GM12872 (cell line): ENCODE data around the gene USP54.

ENCODE experiments used
- CTCF ChIP-seq: IDR thresholded peaks from 3 replicates; pipeline ENCODE4 v1.5.1; 2011; ENCODE audit warnings: low read depth, mild to moderate bottlenecking, low read length, moderate library complexity; ENCODE audit not compliant: insufficient read depth

The USP54 gene

DNA sequence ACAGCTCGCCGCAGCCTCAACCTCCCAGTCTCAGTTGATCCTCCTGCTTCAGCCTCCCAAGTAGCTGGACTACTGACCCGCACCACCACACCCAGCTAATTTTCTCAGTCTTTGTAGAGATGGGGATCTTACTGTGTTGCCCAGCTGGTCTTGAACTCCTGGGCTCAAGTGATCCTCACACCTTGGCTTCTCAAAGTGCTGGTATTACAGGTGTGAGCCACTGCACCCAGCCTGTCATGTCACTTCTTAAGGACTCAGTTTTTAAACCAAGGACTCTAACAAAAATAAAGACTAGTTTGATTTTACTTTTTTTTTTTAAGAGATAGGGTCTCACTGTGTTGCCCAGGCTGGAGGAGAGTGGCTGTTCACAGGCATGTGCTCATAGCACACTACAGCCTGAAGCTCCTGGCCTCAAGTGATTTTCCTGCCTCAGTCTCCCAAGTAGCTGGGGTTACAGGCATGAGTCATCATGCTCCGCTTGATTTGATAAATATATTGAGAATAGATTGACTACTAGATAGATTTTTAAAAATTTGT is 78.9 kb downstream of the USP54 start:
- TF ChIP-seq CTCF, result no peak

DNA sequence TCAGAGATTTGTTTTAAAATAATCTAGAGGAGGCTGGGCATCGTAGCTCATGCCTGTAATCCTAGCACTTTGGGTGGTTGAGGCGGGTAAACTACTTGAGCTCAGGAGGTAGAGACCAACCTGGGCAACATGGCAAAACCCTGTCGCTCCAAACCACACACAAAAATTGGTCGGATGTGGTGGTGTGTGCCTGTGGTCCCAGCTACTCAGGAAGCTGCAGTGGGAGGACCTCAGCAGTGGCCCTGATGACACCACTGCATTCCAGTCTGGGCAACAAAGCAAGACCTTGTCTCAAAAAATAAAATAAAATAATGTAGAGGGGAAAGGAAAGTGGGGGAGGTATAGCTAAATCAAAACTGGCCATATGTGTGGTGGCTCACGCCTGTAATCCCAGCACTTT is 81.4 kb downstream of the USP54 start:
- TF ChIP-seq CTCF, result no peak

DNA sequence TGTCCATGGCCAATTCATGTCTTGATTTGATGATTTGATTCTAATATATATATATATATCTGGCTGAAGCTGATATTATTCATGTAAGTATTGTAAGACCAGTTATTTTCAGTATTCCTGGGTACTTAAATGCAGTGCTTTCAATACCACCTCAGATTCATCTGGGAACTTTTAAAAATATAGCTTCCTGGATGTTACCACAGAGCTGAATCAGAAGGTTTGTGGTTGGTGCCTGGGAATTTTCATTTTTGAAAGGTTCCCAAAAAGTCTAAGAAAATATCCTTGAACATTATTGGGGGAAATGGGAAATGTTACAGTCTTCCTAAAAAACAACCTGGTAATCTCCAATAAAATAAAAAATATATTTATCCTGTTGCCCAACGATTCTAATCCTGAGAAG is 84.7 kb downstream of the USP54 start:
- no peak for TF ChIP-seq CTCF

DNA sequence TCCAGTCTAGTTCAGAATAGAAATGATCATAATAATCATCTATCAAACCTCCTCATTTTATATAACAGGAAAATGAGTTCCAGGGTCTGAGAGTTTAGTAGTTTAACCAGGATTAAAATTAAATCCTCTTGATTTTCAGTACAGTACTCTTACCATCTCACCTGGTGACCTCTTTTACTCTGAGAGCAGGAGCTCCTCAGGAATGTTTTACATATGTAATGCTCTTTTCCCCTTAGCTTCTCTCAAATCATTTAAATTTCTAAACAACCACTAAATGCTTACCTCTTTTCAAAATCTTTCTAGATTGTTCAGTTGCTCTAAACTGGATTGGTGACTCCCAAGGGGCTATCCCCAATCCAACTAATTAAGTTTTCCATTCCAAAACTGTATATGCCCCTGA is 85.1 kb downstream of the USP54 start:
- TF ChIP-seq CTCF, result no peak

DNA sequence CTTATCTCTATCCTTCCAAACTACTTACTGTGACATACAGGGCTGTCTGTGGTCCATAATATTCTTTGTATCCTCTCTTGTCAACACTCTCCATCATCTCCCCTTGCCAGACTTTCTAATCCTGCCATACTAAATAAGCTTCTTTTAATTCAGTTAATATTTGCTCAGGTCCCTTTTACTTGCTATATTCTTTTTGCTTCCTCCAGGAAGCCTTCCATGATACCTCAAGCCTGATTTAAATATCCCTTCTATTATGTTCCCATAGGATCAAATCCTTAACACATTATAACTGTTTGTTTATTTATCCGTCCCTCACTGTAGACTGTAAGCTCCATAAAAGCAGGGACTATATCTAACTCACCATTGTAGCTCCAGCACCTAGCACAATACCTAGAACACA is 88.1 kb downstream of the USP54 start:
- no peak for TF ChIP-seq CTCF

DNA sequence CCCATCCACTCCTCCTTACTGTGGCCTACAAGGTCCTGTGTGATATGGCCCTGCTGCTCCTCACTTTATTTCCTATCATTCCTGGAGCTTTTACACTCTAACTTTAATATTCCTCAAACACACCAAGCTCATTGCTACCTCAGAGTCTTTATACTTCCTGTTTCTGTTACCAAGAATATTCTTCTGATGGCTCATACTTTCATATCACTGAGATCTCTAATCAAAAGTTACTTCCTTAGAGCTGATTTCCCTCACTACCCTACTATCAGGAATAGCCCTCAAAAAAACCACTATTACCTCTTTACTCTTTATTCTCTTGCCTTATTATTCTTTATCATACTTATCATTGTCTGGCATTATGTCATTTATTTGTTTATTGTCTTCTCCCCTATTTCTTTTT is 89.5 kb downstream of the USP54 start:
- TF ChIP-seq CTCF, result no peak

DNA sequence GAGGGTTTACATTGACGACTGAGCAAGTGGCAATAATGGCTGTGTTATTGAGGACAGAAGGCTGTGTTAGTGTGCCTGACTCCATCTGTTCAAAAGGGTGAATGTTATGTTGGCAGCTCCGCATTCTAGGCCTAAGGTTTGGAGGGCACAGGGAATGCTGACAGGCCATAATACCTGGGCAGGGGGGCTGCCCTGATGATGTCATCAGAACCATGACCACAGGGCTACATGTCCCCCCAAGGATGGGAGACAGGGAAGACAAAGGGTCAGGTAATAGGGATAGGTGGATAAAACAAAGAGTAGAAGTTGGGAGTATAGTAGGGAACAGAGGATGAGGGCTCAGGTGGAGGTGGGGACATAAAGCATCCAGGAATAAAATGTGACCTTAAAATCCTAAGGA is 93.5 kb downstream of the USP54 start:
- TF ChIP-seq CTCF, result no peak
